Glomerular endothelial cell (primary cell): ENCODE data around the gene IMMP1L. TPM values are rescaled to one million over a fixed set of nuclear protein-coding genes. Genes with fewer than 3 reads are reported as not detected.

Source experiments
- DNase-seq: peaks from one replicate; pipeline ENCODE4 v3.0.0-alpha.2; 2011; ENCODE audit warnings: low read depth, low spot score; ENCODE audit errors: extremely low read depth
- total RNA-seq: library from RNA; depleted of rRNA; stranded (reverse); fragments of >200 nt; gene quantifications from 2 replicates; pipeline ENCODE4 v1.2.3, GENCODE V29; 2015

The IMMP1L gene
- total RNA-seq, 1 donor from 2014 or later: 6.0 TPM

GRCh38 chr11:31404614-31405013 is 104.8 kb downstream of the IMMP1L start:
- DNase-seq: no peak

- DNase-seq: no peak
These were observed 112.1 kb downstream of the IMMP1L start for GRCh38 chr11:31397239-31397834.

DNA sequence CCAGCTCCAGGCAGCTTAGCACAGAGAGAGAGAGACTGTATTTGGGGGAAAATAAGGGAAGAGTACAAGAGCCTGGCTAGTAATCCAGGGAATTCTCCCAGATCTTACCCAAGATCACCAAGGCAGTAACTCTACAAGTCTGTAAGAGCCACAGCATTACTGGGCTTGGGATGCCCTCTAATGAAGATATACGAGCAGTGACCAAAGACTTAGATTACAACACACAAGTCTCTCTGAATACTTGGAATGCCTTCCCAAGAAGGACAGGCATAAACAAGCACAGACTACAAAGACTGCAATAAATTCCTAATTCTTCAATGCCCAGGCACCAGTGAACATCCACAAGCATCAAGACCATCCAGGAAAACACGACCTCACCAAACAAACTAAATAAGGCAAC is 122.0 kb downstream of the IMMP1L start:
- no peak for DNase-seq

GRCh38 chr11:31383116-31383515 is 126.3 kb downstream of the IMMP1L start:
- DNase-seq: no peak

Other genes starting within 250 kb of the IMMP1L start
- not detected in 2 replicates for gene DCDC1, start 139.9 kb downstream of the IMMP1L start, total RNA-seq
- 8.7 and 13.8 TPM in 2 replicates for gene DNAJC24, start 139.8 kb downstream of the IMMP1L start, total RNA-seq
- gene ELP4, start 145 bp upstream of the IMMP1L start, total RNA-seq: 17.3 and 24.0 TPM in 2 replicates